ENCODE measurements around the gene CELA2A.
A peak's percentile ranks its signal among the peaks of the same experiment; 100 is the strongest.
"Not testable (repeated sequence)": the region's sequence is repeated elsewhere in the genome, so short reads cannot be mapped to it uniquely, and the experiment has no call there.

The CELA2A gene

GRCh38 chr1:15424981-15425380 is 31.6 kb upstream of the CELA2A start:
- DNase-seq (ENCODE audit: low read depth in 2 of 2), result no peak

DNA sequence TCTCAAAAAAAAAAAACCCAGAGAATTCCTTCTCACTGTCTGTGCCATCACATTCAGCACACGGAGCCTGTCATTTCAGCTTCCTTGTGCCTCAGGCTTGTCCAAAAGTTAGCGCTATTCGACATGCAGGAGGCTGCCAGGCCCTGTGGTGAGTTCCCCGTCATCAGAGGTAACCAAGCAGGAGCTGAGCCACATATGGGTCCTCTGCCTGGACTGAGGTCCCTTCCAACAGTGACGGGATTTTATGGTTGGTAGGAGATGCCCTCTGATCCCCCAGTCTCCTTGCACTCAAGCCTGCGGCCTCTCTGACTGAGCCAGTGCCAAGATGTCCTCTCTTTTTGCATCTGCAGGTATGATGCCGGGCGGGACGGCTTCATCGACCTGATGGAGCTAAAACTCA is 31.0 kb upstream of the CELA2A start:
- no peak for DNase-seq (ENCODE audit: low read depth in 2 of 2)

- DNase-seq (ENCODE audit: low read depth in 2 of 2), result no peak
Observed at GRCh38 chr1:15425958-15426357, 30.6 kb upstream of the CELA2A start.

DNA sequence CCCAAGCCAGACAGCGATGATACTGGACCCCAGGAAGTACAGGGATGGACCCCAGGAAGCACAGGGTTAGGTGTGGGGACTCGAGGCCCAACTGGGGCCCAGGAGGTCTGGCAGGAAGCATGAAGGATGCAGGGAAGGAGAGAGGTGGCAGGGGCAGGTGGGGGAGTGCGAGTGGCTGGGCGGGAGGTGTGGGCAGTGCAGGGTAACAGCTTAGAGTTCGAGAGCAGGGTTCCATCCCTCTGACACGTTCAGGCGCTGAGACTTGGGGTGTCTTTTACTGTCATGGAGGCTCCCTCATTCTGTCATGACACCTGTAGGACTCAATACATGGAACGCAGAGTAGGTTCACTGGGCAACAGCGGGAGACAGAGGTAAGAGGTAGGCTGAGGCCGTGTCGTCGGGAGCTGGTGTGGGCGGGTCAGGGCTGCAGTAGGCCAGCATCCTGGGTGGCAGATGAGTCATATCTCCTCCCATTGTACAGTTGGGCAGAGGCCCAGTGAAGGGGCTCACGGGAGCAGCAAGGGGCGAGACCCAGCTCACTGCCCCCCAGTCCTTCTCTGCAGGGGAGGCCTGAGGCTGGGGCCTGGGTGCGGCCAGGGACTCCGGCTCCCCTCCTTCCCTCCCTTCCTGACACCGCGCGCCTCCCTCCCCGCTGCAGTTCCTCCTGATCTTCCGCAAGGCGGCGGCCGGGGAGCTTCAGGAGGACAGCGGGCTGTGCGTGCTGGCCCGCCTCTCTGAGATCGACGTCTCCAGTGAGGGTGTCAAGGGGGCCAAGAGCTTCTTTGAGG is 29.8 kb upstream of the CELA2A start:
- no peak for DNase-seq (ENCODE audit: low read depth in 2 of 2)

DNA sequence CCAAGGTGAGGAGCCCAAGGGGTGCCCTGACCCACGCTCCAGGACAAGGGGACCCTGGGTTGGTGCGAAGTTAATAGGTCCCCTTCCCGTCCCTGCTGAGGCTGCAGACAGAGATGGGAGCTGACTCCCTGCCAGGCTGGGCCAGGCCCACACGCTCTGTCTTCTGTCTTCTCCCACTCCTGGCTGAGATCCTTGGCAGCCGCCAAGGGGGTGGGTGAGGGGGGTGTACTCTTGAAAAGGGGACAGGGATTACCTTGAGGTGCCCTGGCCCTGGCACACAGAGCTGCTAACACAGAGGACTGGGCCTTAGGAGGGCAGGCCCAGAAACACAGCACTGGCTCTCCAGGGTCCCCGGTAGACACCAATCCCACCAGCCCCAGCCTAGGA is 29.3 kb upstream of the CELA2A start:
- DNase-seq (ENCODE audit: low read depth in 2 of 2), result no peak

DNA sequence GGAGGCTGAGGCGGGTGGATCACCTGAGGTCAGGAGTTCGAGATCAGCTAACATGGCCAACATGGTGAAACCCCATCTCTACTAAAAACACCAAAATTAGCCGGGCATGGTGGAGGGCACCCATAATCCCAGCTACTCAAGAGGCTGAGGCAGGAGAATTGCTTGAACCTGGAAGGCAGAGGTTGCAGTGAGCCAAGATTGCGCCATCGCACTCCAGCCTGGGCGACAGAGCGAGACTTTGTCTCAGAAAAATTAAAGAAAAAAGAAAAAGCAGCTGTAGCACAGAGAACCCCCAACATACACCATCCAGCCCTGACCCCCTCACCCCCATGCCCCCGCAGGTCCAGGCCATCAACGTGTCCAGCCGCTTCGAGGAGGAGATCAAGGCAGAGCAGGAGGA is 28.3 kb upstream of the CELA2A start:
- DNase-seq (ENCODE audit: low read depth in 2 of 2), result not testable (repeated sequence)

DNA sequence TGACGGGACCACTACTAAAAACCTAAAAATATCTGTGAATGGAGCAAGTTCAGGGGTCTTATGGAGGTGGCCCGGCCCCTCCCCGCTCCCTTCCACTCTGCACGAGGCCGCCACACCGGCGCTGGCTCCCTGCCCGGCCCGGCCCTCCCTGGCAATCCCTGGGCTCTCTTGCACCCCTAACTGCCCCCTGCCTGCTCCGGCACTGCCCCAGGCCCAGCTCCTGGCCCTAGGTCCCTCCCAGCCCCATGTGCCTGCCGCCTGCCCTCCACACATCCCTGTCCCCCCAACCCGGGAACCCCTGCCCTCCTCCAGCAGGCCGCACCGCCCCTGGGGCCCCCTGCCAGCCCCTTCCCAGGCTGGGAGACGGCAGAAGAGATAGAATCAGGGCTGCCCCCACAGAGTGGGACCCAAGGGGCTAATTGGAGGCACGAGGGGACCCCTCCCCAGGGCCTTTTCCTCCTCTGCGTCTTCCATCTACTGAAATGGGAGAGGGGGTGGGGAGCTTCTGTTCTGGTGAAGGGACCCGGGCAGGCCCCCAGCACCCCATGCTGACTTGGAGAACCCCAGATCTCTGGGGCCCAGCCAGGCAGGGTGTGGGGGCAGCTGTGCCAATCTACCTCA is 27.6 kb upstream of the CELA2A start:
- DNase-seq (ENCODE audit: low read depth in 2 of 2), result no peak

DNA sequence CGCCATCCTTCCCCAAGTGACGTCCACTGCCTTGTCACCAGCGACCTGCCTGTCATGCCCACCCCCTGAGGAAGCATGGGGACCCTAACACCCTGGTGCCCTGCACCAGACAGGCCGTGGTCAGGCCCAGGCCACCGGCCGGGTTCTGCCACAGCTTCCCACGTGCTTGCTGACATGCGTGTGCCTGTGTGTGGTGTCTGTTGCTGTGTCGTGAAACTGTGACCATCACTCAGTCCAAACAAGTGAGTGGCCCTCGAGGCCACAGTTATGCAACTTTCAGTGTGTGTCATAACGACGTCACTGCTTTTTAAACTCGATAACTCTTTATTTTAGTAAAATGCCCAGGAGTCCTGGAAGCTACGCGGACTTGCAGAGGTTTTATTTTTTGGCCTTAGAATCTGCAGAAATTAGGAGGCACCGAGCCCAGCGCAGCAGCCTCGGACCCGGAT is 26.8 kb upstream of the CELA2A start:
- no peak for DNase-seq (ENCODE audit: low read depth in 2 of 2)

DNA sequence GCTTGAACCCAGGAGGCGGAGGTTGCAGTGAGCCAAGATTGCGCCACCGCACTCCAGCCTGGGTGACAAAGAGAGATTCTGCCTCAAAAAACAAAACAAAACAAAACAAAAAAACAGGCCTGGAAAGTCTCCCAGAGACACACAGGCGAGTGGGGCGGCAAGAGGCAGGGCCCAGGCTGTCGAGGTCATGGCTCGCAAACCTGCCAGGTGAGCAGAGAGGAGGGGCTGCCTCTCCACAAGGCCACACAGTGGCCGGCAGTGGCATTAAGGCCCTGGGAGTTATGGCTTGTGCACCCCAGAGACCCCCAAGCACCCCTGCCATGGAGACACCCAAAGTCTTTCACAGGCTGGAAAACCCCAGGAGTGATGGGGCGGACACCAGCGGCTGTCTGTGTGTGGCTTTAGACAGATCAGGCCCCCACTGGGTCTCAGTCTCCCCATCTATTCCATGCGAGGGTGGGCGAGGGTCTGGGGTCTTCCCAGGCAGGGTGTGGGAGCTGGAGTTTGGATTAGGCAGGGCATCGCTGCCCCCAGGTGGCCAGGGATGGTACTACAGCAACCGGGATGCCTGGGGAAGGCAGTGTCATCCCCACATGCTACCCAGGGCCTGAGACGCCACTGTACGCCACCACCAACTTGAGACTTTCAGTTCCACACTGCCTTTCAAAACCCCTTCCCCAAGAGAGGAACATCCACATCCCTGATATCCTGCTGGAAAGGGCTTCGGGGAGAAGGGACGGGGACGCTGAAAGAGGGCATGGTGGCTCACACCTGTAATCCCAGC is 25.6 kb upstream of the CELA2A start:
- DNase-seq (ENCODE audit: low read depth in 2 of 2), result peak in 1 of 2 donors; percentile 60

DNA sequence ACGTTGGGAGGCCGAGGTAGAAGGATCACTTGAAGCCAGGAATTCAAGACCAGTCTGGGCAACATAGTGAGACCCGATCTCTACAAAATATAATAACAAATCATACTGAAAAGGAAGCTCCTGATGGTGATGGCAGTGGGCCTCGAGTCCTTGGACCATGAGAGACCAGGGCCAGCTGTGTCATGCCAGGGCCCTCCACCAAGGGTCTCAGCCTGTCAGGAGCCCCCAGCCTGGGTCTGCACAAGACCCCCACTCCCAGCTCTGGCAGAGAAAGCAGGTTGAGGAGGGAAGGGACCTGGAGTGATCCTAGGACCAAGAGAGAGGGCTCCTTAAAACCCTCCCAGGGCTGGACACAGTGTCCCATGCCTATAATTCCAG is 25.0 kb upstream of the CELA2A start:
- DNase-seq (ENCODE audit: low read depth in 2 of 2), result no peak

DNA sequence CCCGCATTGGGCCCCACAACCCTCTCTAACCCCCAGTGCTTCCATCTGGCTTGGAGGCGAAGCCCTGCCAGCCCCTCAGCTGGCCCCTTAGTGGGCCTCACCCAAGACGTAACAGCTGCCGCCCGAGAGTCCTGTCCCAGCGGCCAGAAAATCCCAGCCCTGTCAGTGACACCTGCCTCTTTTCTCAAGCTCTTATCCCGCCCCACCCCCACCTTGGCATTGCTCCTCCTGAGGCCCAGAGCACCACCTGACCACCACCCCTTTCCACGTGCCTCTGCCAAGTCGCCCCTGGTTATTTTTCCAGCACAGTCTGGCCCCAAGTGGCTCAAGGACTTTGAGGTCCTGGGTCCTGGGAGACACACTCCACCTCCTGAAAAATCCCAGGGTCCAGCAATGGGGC is 24.2 kb upstream of the CELA2A start:
- no peak for DNase-seq (ENCODE audit: low read depth in 2 of 2)

GRCh38 chr1:15433471-15433870 is 23.1 kb upstream of the CELA2A start:
- DNase-seq (ENCODE audit: low read depth in 2 of 2), result no peak

GRCh38 chr1:15434739-15435138 is 21.8 kb upstream of the CELA2A start:
- not testable (repeated sequence) for DNase-seq (ENCODE audit: low read depth in 2 of 2)

DNA sequence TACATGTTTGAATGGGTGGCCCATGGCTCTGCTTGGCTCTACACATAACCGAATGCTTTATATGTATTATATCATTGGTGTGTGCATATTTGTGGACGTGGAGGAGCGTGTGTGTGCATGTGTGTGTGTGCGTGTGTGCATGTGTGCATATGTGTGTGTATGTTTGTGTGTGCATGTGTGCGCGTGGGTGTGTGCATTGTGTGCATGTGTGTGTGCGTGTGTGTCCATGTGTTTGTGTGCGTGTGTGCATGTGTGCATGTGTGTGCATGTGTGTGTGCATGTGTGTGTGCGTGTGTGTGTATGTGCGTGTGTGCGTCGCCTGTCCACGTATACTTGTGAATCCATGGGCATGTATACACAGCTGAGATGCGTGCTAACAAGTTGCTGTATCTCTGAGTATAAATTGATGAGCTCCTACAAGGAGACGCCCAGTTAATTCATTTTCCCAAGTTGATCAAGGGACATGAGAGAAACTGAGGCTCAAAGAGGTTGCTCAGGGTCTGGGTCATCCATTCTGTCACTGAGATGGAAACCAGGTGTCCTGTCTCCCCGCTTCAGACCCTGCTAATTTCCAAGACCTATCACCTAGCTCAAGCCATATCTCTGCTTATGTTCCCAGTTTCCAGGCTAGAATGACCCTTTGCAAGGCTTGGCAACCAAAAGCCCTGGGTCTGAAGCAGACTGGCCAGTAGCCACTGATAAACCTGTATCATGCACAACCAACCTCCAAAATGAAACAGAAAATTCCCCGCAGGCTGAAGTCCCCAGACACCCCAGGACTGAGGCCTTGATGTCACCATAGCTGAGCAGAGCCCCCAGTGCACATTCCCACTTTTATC is 21.1 kb upstream of the CELA2A start:
- no peak for DNase-seq (ENCODE audit: low read depth in 2 of 2)

- no peak for DNase-seq (ENCODE audit: low read depth in 2 of 2)
Observed at GRCh38 chr1:15436881-15437442, 19.6 kb upstream of the CELA2A start.

GRCh38 chr1:15439325-15439724 is 17.2 kb upstream of the CELA2A start:
- no peak for DNase-seq (ENCODE audit: low read depth in 2 of 2)

- no peak for DNase-seq (ENCODE audit: low read depth in 2 of 2)
Observed at GRCh38 chr1:15440357-15440756, 16.2 kb upstream of the CELA2A start.

DNA sequence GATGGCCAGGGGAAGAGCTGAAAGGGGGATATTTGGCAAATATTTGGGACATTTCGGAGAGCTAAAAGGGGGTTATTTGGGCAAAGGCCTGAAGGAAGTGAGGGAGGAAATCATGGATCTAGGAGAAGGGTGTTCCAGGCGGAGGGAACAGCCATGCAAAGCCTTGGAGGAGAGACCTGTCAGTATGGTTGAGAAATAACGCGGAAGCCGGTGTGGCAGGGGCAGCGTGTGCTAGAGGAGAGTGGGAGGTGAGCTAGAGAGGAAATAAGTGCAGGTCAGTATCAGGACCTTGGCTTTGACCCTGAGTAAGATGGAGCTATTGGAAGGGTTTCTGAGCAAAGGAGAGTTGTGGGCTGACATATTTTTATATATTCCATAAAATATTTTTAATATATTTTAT is 15.3 kb upstream of the CELA2A start:
- no peak for DNase-seq (ENCODE audit: low read depth in 2 of 2)

GRCh38 chr1:15442119-15442518 is 14.4 kb upstream of the CELA2A start:
- no peak for DNase-seq (ENCODE audit: low read depth in 2 of 2)

GRCh38 chr1:15442759-15443158 is 13.8 kb upstream of the CELA2A start:
- DNase-seq (ENCODE audit: low read depth in 2 of 2), result no peak

GRCh38 chr1:15443281-15443680 is 13.3 kb upstream of the CELA2A start:
- DNase-seq (ENCODE audit: low read depth in 2 of 2), result no peak
